Esophagus (tissue), 2 donors: ENCODE data around the gene PPP2R2B. TPM values are rescaled to one million over a fixed set of nuclear protein-coding genes. Genes with fewer than 3 reads are reported as not detected.

Experiments used
- H3K27ac ChIP-seq, 2 donors: one replicate each; pipeline ENCODE4 v1.5.1; 2013; ENCODE audit warnings: low read depth in 2 of 2, mild to moderate bottlenecking in 2 of 2, inconsistent platforms in 1 of 2, low read length in 1 of 2, moderate library complexity in 1 of 2
- H3K27me3 ChIP-seq, 2 donors: one replicate each; pipeline ENCODE4 v1.6.1; 2013; ENCODE audit warnings: low read length in 2 of 2, control low read depth in 1 of 2, mild to moderate bottlenecking in 1 of 2; ENCODE audit not compliant: insufficient read depth in 2 of 2, control insufficient read depth in 1 of 2
- H3K36me3 ChIP-seq, 2 donors: one replicate each; pipeline ENCODE4 v1.6.1; 2013; ENCODE audit warnings: low read length in 1 of 2; ENCODE audit not compliant: control insufficient read depth in 2 of 2, insufficient read depth in 2 of 2
- H3K4me1 ChIP-seq, 2 donors: one replicate each; pipeline ENCODE4 v1.6.1; 2013; ENCODE audit warnings: low read length in 1 of 2; ENCODE audit not compliant: control insufficient read depth in 2 of 2, insufficient read depth in 2 of 2
- H3K4me3 ChIP-seq, 2 donors: one replicate each; pipeline ENCODE4 v1.5.1; 2013; ENCODE audit warnings: low read length in 2 of 2, mild to moderate bottlenecking in 2 of 2, low read depth in 1 of 2, moderate library complexity in 1 of 2
- H3K9me3 ChIP-seq, 2 donors: one replicate each; pipeline ENCODE4 v1.6.1; 2013; ENCODE audit warnings: mild to moderate bottlenecking in 2 of 2, low read depth in 1 of 2, low read length in 1 of 2, moderate library complexity in 1 of 2; ENCODE audit not compliant: control insufficient read depth in 2 of 2, insufficient read depth in 1 of 2
- WGBS, 2 donors: extraction: QIAGEN DNeasy Blood & Tissue Kit; methylation state at CpG; one replicate each; pipeline ENCODE4 v1.1.7; 2013; 5-methylcytosine and 5-hydroxymethylcytosine counted together
- polyA plus RNA-seq, 2 donors: library from polyadenylated mRNA; stranded (reverse); fragments of 200-250 nt; gene quantifications; one replicate each; pipeline ENCODE4 v1.2.3, GENCODE V29; 2013
- donor health status: healthy with polysubstance abuse.
- donor health status: Bipolar disorder and iron deficiency.

Gene PPP2R2B
- polyA plus RNA-seq, result under 1 TPM; 0.78 to 0.92 TPM

GRCh38 chr5:146878476-146879172 lies at the start of gene PPP2R2B:
Gene PPP2R2B, minus strand, starts transcription at chr5:146878757.
- 1% methylated on average over 39 to 40 of the region's 40 CpGs for WGBS, 2 donors
- Histone ChIP-seq H3K4me1 (peaks cover 7 to 12% of the 10 kb centered on the region in 2 donors), H3K27me3 (peaks cover 0 to 5% of the 10 kb centered on the region in 2 donors), H3K27ac (no peak within 1 kb of the TSS), H3K9me3 (no peaks in the 10 kb centered on the region), H3K36me3 (no peaks in the 10 kb centered on the region), H3K4me3 (peak within 1 kb of the TSS; percentile 59 to 60)

GRCh38 chr5:146924132-146924531 lies 45.6 kb upstream of the PPP2R2B start:
- no peak overlapping the region for H3K27ac ChIP-seq
- H3K36me3 ChIP-seq, result no peaks in the 10 kb centered on the region
- H3K27me3 ChIP-seq, result no peaks in the 10 kb centered on the region
- no peaks in the 10 kb centered on the region for H3K4me1 ChIP-seq
- H3K9me3 ChIP-seq, result no peaks in the 10 kb centered on the region
- no peak overlapping the region for H3K4me3 ChIP-seq

- Histone ChIP-seq H3K36me3 (no peaks in the 10 kb centered on the region), H3K27me3 (no peaks in the 10 kb centered on the region), H3K9me3 (no peaks in the 10 kb centered on the region), H3K27ac (no peak overlapping the region), H3K4me1 (no peaks in the 10 kb centered on the region), H3K4me3 (no peak overlapping the region)
- WGBS, 2 donors, result 66 to 71% methylated on average over 4 of the region's 4 CpGs
Measured at GRCh38 chr5:146921225-146921624, 42.7 kb upstream of the PPP2R2B start.

GRCh38 chr5:146920351-146920881 lies 41.9 kb upstream of the PPP2R2B start:
- 66 to 67% methylated on average over 7 of the region's 7 CpGs for WGBS, 2 donors
- Histone ChIP-seq H3K27me3 (no peaks in the 10 kb centered on the region), H3K36me3 (no peaks in the 10 kb centered on the region), H3K4me3 (no peak overlapping the region), H3K4me1 (no peaks in the 10 kb centered on the region), H3K9me3 (no peaks in the 10 kb centered on the region), H3K27ac (no peak overlapping the region)

- H3K27ac ChIP-seq, result no peak overlapping the region
- H3K4me1 ChIP-seq, result no peaks in the 10 kb centered on the region
- H3K27me3 ChIP-seq, result no peaks in the 10 kb centered on the region
- H3K4me3 ChIP-seq, result no peak overlapping the region
- no peaks in the 10 kb centered on the region for H3K9me3 ChIP-seq
- WGBS, 2 donors, result 75% methylated on average over 2 of the region's 2 CpGs
- H3K36me3 ChIP-seq, result no peaks in the 10 kb centered on the region
Measured at GRCh38 chr5:146919304-146919703, 40.7 kb upstream of the PPP2R2B start.

GRCh38 chr5:146917931-146918330 lies 39.4 kb upstream of the PPP2R2B start:
- 57 to 62% methylated on average over 1 of the region's 1 CpG for WGBS, 2 donors
- Histone ChIP-seq H3K4me3 (no peak overlapping the region), H3K4me1 (no peaks in the 10 kb centered on the region), H3K27ac (no peak overlapping the region), H3K36me3 (no peaks in the 10 kb centered on the region), H3K9me3 (no peaks in the 10 kb centered on the region), H3K27me3 (no peaks in the 10 kb centered on the region)

GRCh38 chr5:146912874-146913273 lies 34.3 kb upstream of the PPP2R2B start:
- Histone ChIP-seq H3K4me3 (no peak overlapping the region), H3K36me3 (no peaks in the 10 kb centered on the region), H3K27ac (no peak overlapping the region), H3K9me3 (no peaks in the 10 kb centered on the region), H3K27me3 (peaks cover 0 to 2% of the 10 kb centered on the region in 2 donors), H3K4me1 (no peaks in the 10 kb centered on the region)
- WGBS, 2 donors, result 90 to 98% methylated on average over 3 of the region's 3 CpGs

- Histone ChIP-seq H3K4me1 (no peaks in the 10 kb centered on the region), H3K27ac (no peak overlapping the region), H3K36me3 (no peaks in the 10 kb centered on the region), H3K9me3 (no peaks in the 10 kb centered on the region), H3K27me3 (peaks cover 0 to 2% of the 10 kb centered on the region in 2 donors), H3K4me3 (no peak overlapping the region)
Measured at GRCh38 chr5:146910239-146910638, 31.7 kb upstream of the PPP2R2B start.

GRCh38 chr5:146909255-146910068 lies 30.9 kb upstream of the PPP2R2B start:
- H3K9me3 ChIP-seq, result no peaks in the 10 kb centered on the region
- no peaks in the 10 kb centered on the region for H3K4me1 ChIP-seq
- 71 to 79% methylated on average over 1 of the region's 1 CpG for WGBS, 2 donors
- no peaks in the 10 kb centered on the region for H3K36me3 ChIP-seq
- H3K4me3 ChIP-seq, result no peak overlapping the region
- H3K27me3 ChIP-seq, result peaks cover 0 to 2% of the 10 kb centered on the region in 2 donors
- H3K27ac ChIP-seq, result no peak overlapping the region
